K562 (cell line): Measurements from ENCODE around the gene NR2C2AP. TPM values are rescaled to one million over a fixed set of nuclear protein-coding genes. Genes with fewer than 3 reads are reported as not detected.

Source experiments
- BCOR ChIP-seq: fragments of 450-650 bp; IDR thresholded peaks from 2 replicates; pipeline ENCODE4 v1.6.1; 2016
- CBFA2T3 ChIP-seq: fragments of 450-650 bp; IDR thresholded peaks from 2 replicates; pipeline ENCODE4 v1.6.1; 2017
- ETV1 ChIP-seq: fragments of 450-650 bp; conservative IDR thresholded peaks from 2 replicates; pipeline ENCODE4 v1.6.1; 2016; ENCODE audit warnings: missing genetic modification characterization, control low read depth, low read depth, missing compliant biosample characterization
- KAT7 ChIP-seq: sonication (generic); formaldehyde crosslinking; IDR thresholded peaks from 2 replicates; pipeline ENCODE4 v1.8.0; 2022; ENCODE audit warnings: missing genetic modification reagents, mild to moderate bottlenecking, borderline replicate concordance
- MYC ChIP-seq, 2 experiments: fragments of 250-450 bp in 1 of 2; sonication (Bioruptor Pico) in 1 of 2; IDR thresholded peaks; 2 replicates each; pipeline versions ENCODE4 v1.5.1 to v1.6.1; 2012 to 2021; ENCODE audit warnings: low read depth in 2 of 2, borderline replicate concordance in 1 of 2, improper control_type of control experiment in 1 of 2, low read length in 1 of 2, mild to moderate bottlenecking in 1 of 2, moderate library complexity in 1 of 2
- PHF20 ChIP-seq: fragments of 450-650 bp; IDR thresholded peaks from 2 replicates; pipeline ENCODE4 v1.6.1; 2018; ENCODE audit not compliant: partially characterized antibody
- SREBF1 ChIP-seq: fragments of 150-350 bp; IDR thresholded peaks from 2 replicates; pipeline ENCODE4 v1.6.1; 2014; ENCODE audit warnings: antibody characterized with exemption, low read depth, low read length, borderline replicate concordance
- YY1 ChIP-seq, 3 experiments: IDR thresholded peaks; 2 replicates each; pipeline ENCODE4 v1.6.1; 2011; ENCODE audit warnings: low read length in 2 of 3, mild to moderate bottlenecking in 2 of 3, moderate library complexity in 2 of 3, borderline replicate concordance in 1 of 3, control low read depth in 1 of 3, low read depth in 1 of 3; ENCODE audit not compliant: insufficient read depth in 3 of 3, insufficient replicate concordance in 2 of 3, control insufficient read depth in 1 of 3, insufficient read length in 1 of 3; ENCODE audit errors: extremely low read depth in 1 of 3
- ZFP36 ChIP-seq: fragments of 150-350 bp; IDR thresholded peaks from 2 replicates; pipeline ENCODE4 v1.6.1; 2018; ENCODE audit warnings: low read length, low read depth; ENCODE audit not compliant: partially characterized antibody
- ZNF507 ChIP-seq: conservative IDR thresholded peaks from 2 replicates; pipeline ENCODE4 v1.6.1; 2017; ENCODE audit warnings: missing genetic modification characterization, missing compliant biosample characterization
- polyA plus RNA-seq, 8 experiments: library from polyadenylated mRNA; depleted of rRNA in 4 of 8; stranded (reverse) in 5 of 8; unstranded in 3 of 8; fragments of >200 nt; fragmentation: Nextera tagmentation in 2 of 8; fragmentation: Illumina TruSeq in 1 of 8; extraction: Ambion mirVana in 2 of 8; extraction: Trizol in 1 of 8; gene quantifications; 2 replicates each; pipeline versions ENCODE4 v1.2.1 to v1.2.3, GENCODE V29; 2011 to 2014; ENCODE audit warnings: inconsistent platforms in 1 of 8, missing spikeins in 1 of 8
- total RNA-seq, 7 experiments: library from RNA; depleted of rRNA in 6 of 7; stranded (reverse); fragments of >200 nt in 6 of 7; fragmentation: Illumina TruSeq in 2 of 7; extraction: Trizol in 2 of 7; gene quantifications; 2 replicates each; pipeline versions ENCODE4 v1.2.1 to v1.2.3, GENCODE V29; 2011 to 2021; ENCODE audit warnings: low replicate concordance in 1 of 7
- TF ChIP-seq, protein P1 (sequence below): sonication (generic); formaldehyde crosslinking; IDR thresholded peaks from 2 replicates; pipeline ENCODE4 v1.5.0; 2020; ENCODE audit warnings: missing genetic modification reagents
- TF ChIP-seq, protein P2 (sequence below), 2 experiments: IDR thresholded peaks; 2 replicates each; pipeline ENCODE4 v1.6.1; 2011; ENCODE audit warnings: borderline replicate concordance in 1 of 2, control low read depth in 1 of 2, low read depth in 1 of 2, low read length in 1 of 2, mild to moderate bottlenecking in 1 of 2, mixed read lengths in 1 of 2, moderate library complexity in 1 of 2; ENCODE audit not compliant: insufficient read depth in 1 of 2, insufficient read length in 1 of 2, poor library complexity in 1 of 2, severe bottlenecking in 1 of 2; ENCODE audit errors: extremely low read depth in 1 of 2
- TF ChIP-seq, protein P3 (sequence below): fragments of 450-650 bp; IDR thresholded peaks from 2 replicates; pipeline ENCODE4 v1.6.1; 2017; ENCODE audit warnings: antibody characterized with exemption, mild to moderate bottlenecking
- TF ChIP-seq, protein P4 (sequence below): fragments of 250-450 bp; sonication (Bioruptor Pico); IDR thresholded peaks from 2 replicates; pipeline ENCODE4 v1.4.0; 2020; ENCODE audit warnings: mild to moderate bottlenecking, moderate library complexity, borderline replicate concordance

NR2C2AP gene
- total and polyA plus RNA-seq, 9 of the 15 experiments (the other 6 are each of a cell fraction or from before 2014, with no cell fraction given), result 23.7 to 77.4 (median 32.4) TPM

DNA sequence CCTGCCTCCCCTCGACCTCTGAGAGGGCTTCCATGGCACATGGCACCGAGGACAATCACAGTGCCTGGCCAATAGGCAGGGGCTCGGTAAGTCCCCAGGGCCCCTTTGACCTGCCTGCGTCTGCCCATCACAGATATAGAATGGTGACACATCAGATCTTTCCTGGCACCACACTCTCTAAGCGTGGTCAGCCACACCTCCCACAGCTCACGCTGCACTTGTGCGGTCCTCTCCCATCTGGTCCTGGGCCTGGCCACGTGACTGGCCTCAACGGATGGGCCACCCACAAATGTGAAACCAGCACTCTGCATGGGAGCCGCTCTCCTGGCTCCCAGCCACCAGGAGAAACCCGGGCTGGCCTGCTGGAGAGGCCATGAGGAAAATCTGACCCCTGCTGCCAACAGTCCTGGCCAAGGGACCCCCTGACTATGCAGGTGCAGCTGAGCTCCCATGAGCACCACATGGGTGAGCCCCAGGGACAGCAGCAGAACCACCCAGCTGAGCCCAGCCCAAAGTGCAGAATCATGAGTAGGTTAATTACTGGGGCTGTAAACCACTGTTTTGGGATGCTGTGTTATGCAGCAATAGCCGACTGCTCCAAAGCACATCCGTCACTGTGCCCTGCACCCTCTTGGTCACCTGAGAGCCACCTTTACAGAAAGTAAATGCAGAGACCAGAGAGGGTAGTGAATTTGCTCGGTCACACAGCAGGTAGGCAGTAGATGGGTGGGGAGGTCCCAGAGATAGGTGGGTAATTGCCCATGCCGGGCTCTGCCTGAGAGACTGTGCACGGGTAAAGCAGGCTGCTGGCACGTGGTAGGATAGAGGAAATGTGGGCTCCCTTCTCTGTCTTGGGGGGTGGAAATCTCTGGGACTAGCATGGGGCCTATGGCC is 23.4 kb downstream of the NR2C2AP start (continued):
- TF ChIP-seq, protein P1, sequence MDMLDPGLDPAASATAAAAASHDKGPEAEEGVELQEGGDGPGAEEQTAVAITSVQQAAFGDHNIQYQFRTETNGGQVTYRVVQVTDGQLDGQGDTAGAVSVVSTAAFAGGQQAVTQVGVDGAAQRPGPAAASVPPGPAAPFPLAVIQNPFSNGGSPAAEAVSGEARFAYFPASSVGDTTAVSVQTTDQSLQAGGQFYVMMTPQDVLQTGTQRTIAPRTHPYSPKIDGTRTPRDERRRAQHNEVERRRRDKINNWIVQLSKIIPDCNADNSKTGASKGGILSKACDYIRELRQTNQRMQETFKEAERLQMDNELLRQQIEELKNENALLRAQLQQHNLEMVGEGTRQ (CRISPR knock-in tag), result peak; percentile 82
- TF ChIP-seq BCOR, result peak; percentile 85; the same call in 1 of the 2 replicates
- TF ChIP-seq MYC (IDR thresholded peaks at IDR 0.05; ENCODE audit: low read depth, low read length), result 0 out of 2 replicates have a peak, but pooled peaks have one; percentile 21
- no peak for TF ChIP-seq MYC (CRISPR knock-in tag; IDR thresholded peaks at IDR 0.05; ENCODE audit: borderline replicate concordance, low read depth)
- TF ChIP-seq ZFP36, result peak; percentile 46
- TF ChIP-seq ZNF507 (tag), result no peak
- TF ChIP-seq, protein P2, sequence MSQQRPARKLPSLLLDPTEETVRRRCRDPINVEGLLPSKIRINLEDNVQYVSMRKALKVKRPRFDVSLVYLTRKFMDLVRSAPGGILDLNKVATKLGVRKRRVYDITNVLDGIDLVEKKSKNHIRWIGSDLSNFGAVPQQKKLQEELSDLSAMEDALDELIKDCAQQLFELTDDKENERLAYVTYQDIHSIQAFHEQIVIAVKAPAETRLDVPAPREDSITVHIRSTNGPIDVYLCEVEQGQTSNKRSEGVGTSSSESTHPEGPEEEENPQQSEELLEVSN (IDR thresholded peaks at IDR 0.05; ENCODE audit: borderline replicate concordance in 1 of 2, extremely low read depth in 1 of 2, insufficient read depth in 1 of 2, insufficient read length in 1 of 2, low read depth in 1 of 2, low read length in 1 of 2, poor library complexity in 1 of 2, severe bottlenecking in 1 of 2), result peak in 1 of 2 experiments; percentile 29
- TF ChIP-seq YY1 (IDR thresholded peaks at IDR 0.05; ENCODE audit: borderline replicate concordance in 1 of 3, control insufficient read depth in 1 of 3, extremely low read depth in 1 of 3, insufficient read depth in 3 of 3, insufficient read length in 1 of 3, insufficient replicate concordance in 2 of 3, low read depth in 1 of 3, low read length in 2 of 3), result no peak
- no peak for TF ChIP-seq KAT7 (CRISPR knock-in tag)
- TF ChIP-seq, protein P3, sequence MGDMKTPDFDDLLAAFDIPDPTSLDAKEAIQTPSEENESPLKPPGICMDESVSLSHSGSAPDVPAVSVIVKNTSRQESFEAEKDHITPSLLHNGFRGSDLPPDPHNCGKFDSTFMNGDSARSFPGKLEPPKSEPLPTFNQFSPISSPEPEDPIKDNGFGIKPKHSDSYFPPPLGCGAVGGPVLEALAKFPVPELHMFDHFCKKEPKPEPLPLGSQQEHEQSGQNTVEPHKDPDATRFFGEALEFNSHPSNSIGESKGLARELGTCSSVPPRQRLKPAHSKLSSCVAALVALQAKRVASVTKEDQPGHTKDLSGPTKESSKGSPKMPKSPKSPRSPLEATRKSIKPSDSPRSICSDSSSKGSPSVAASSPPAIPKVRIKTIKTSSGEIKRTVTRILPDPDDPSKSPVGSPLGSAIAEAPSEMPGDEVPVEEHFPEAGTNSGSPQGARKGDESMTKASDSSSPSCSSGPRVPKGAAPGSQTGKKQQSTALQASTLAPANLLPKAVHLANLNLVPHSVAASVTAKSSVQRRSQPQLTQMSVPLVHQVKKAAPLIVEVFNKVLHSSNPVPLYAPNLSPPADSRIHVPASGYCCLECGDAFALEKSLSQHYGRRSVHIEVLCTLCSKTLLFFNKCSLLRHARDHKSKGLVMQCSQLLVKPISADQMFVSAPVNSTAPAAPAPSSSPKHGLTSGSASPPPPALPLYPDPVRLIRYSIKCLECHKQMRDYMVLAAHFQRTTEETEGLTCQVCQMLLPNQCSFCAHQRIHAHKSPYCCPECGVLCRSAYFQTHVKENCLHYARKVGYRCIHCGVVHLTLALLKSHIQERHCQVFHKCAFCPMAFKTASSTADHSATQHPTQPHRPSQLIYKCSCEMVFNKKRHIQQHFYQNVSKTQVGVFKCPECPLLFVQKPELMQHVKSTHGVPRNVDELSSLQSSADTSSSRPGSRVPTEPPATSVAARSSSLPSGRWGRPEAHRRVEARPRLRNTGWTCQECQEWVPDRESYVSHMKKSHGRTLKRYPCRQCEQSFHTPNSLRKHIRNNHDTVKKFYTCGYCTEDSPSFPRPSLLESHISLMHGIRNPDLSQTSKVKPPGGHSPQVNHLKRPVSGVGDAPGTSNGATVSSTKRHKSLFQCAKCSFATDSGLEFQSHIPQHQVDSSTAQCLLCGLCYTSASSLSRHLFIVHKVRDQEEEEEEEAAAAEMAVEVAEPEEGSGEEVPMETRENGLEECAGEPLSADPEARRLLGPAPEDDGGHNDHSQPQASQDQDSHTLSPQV, result no peak
- TF ChIP-seq SREBF1, result no peak
- TF ChIP-seq CBFA2T3, result peak; percentile 60
- no peak for TF ChIP-seq PHF20
- TF ChIP-seq ETV1, result no peak
- TF ChIP-seq, protein P4, sequence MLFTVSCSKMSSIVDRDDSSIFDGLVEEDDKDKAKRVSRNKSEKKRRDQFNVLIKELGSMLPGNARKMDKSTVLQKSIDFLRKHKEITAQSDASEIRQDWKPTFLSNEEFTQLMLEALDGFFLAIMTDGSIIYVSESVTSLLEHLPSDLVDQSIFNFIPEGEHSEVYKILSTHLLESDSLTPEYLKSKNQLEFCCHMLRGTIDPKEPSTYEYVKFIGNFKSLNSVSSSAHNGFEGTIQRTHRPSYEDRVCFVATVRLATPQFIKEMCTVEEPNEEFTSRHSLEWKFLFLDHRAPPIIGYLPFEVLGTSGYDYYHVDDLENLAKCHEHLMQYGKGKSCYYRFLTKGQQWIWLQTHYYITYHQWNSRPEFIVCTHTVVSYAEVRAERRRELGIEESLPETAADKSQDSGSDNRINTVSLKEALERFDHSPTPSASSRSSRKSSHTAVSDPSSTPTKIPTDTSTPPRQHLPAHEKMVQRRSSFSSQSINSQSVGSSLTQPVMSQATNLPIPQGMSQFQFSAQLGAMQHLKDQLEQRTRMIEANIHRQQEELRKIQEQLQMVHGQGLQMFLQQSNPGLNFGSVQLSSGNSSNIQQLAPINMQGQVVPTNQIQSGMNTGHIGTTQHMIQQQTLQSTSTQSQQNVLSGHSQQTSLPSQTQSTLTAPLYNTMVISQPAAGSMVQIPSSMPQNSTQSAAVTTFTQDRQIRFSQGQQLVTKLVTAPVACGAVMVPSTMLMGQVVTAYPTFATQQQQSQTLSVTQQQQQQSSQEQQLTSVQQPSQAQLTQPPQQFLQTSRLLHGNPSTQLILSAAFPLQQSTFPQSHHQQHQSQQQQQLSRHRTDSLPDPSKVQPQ (CRISPR knock-in tag), result no peak
